ENCODE results near the gene SDR9C7. TPM values are rescaled to one million over a fixed set of nuclear protein-coding genes. Genes with fewer than 3 reads are reported as not detected.

Gene SDR9C7
- total RNA-seq, 4 donors from 2014 or later = not detected

DNA sequence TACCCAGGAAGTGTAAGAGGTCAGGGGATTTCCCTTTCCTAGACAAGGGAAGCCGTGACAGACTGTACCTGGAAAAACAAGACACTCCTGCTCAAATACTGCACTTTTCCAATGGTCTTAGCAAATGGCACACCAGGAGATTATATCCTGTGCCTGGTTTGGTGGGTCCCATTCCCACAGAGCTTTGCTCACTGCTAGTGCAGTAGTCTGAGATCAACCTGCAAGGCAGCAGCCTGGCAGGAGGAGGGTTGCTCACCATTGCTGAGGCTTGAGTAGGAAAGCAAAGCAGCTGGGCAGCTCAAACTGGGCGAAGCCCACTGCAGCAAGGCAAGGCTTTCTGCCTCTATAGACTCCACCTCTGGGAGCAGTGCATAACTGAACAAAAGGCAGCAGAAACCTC, 24.2 kb upstream of the SDR9C7 start:
- no CpG with 5 or more reads among the region's 2 CpGs for WGBS, 2 donors (ENCODE audit: low coverage in 1 of 2)
- no peaks in the 10 kb centered on the region for H3K4me1 ChIP-seq
- H3K36me3 ChIP-seq = no peaks in the 10 kb centered on the region
- no peak for ATAC-seq
- TF ChIP-seq, protein P1, sequence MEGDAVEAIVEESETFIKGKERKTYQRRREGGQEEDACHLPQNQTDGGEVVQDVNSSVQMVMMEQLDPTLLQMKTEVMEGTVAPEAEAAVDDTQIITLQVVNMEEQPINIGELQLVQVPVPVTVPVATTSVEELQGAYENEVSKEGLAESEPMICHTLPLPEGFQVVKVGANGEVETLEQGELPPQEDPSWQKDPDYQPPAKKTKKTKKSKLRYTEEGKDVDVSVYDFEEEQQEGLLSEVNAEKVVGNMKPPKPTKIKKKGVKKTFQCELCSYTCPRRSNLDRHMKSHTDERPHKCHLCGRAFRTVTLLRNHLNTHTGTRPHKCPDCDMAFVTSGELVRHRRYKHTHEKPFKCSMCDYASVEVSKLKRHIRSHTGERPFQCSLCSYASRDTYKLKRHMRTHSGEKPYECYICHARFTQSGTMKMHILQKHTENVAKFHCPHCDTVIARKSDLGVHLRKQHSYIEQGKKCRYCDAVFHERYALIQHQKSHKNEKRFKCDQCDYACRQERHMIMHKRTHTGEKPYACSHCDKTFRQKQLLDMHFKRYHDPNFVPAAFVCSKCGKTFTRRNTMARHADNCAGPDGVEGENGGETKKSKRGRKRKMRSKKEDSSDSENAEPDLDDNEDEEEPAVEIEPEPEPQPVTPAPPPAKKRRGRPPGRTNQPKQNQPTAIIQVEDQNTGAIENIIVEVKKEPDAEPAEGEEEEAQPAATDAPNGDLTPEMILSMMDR (IDR thresholded peaks at IDR 0.05) = no peak
- TF ChIP-seq POLR2A (IDR thresholded peaks at IDR 0.05) (no peak), EP300 (IDR thresholded peaks at IDR 0.05) (no peak), POLR2AphosphoS5 (IDR thresholded peaks at IDR 0.05) (no peak)
- H3K27ac ChIP-seq = no peak overlapping the region
- no peak overlapping the region for H3K4me3 ChIP-seq
- peaks cover 0 to 19% (median 0%) of the 10 kb centered on the region in 3 donors for H3K9me3 ChIP-seq
- H3K27me3 ChIP-seq = no peaks in the 10 kb centered on the region

DNA sequence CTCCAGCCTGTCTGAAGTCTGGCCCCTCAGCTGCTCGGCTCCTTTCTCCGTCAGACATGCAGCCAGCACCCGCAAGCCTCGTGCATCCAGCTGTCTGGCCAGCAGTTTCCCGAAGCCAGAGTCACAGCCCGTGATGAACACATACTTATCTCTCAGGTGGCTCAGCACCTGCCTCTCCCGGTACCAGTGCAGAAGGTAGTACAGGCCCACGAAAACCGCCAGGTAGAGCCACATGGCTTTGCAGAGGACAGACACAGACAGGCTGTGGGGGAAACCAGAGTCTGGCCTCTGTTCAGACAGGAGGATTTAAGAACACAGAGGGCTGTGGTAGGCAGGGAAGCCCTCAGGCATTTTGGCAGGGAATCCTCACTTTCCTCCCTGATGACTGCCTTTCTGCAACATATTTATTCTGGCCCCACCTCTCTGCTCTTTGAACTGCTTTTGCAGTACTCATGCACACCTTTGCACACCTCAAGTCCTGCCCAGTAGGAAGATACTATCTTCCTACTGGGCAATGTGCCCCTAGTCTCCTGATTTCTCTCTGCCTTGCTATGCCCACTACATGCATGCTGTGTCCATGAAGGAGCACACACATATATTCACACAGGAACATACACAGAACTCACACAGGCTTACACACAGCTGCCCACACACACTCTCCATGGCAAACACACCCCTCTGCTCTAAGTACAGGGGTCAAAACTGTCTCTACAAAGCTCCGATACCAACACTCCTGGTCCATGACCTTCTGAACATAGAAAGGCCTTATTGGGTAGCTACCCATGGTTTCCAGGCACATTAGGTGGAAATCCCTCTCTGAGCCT, 23.2 kb upstream of the SDR9C7 start, which contains the start of gene RDH16:
Gene RDH16 (minus strand): TSS at position 380 of the 824 bp plus-strand sequence. CDS start 146 bp downstream, at position 234.
- Histone ChIP-seq H3K4me3 (no peak within 1 kb of the TSS), H3K4me1 (no peaks in the 10 kb centered on the region), H3K36me3 (no peaks in the 10 kb centered on the region), H3K27me3 (no peaks in the 10 kb centered on the region), H3K27ac (no peak within 1 kb of the TSS), H3K9me3 (peaks cover 0 to 19% (median 0%) of the 10 kb centered on the region in 3 donors)
- WGBS, 2 donors (ENCODE audit: low coverage in 1 of 2) = 84 to 100% methylated on average over 2 to 6 of the region's 10 CpGs
- ATAC-seq = no peak
- TF ChIP-seq POLR2AphosphoS5 (IDR thresholded peaks at IDR 0.05) = no peak
- no peak for TF ChIP-seq EP300 (IDR thresholded peaks at IDR 0.05)
- no peak for TF ChIP-seq POLR2A (IDR thresholded peaks at IDR 0.05)
- TF ChIP-seq, protein P1 (IDR thresholded peaks at IDR 0.05) = no peak

DNA sequence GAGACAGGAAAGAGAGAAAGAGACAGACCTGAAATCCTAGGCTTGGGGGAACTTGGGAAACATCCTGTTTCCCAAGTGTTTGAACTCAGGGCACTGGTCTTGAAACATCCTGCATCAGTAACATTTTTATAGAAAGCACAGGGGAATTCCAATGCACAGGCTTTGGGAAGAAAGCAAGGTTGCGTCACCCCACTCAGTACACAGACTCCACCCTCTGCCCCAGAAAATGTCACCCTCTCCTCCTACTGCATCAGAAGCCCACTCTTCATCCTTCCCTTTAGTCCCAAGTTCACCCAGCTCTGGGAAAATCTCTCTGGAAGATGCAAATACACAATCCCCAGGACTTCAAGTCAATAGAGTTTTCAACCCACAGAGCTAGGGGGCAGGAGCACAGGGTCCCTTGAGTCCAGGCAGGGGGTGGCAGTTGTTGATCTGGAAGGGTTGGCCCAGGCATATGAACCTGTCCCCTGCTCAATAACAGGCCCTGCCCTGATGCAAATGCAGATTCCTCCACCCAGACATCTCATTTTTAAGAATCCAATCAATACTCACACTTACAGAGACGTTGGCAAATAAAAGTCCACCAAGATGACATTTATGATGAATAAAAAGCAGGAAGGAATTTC, 21.5 kb upstream of the SDR9C7 start:
- no peaks in the 10 kb centered on the region for H3K27me3 ChIP-seq
- TF ChIP-seq POLR2AphosphoS5 (IDR thresholded peaks at IDR 0.05) = no peak
- ATAC-seq = no peak
- no peak overlapping the region for H3K27ac ChIP-seq
- H3K4me1 ChIP-seq = no peaks in the 10 kb centered on the region
- H3K36me3 ChIP-seq = peaks cover 0 to 10% of the 10 kb centered on the region in 2 donors
- no peak overlapping the region for H3K4me3 ChIP-seq
- 67 to 100% methylated on average over 1 to 2 of the region's 2 CpGs for WGBS, 2 donors (ENCODE audit: low coverage in 1 of 2)
- H3K9me3 ChIP-seq = peaks cover 0 to 19% (median 0%) of the 10 kb centered on the region in 3 donors

GRCh38 chr12:56954958-56955355, 20.7 kb upstream of the SDR9C7 start:
- no peak for ATAC-seq
- Histone ChIP-seq H3K27ac (no peak overlapping the region), H3K4me1 (no peaks in the 10 kb centered on the region), H3K27me3 (no peaks in the 10 kb centered on the region), H3K36me3 (peaks cover 0 to 13% of the 10 kb centered on the region in 2 donors), H3K4me3 (no peak overlapping the region), H3K9me3 (peaks cover 0 to 19% (median 0%) of the 10 kb centered on the region in 3 donors)
- TF ChIP-seq, protein P1 (IDR thresholded peaks at IDR 0.05) = no peak
- no peak for TF ChIP-seq POLR2AphosphoS5 (IDR thresholded peaks at IDR 0.05)
- TF ChIP-seq EP300 (IDR thresholded peaks at IDR 0.05) = no peak
- TF ChIP-seq POLR2A (IDR thresholded peaks at IDR 0.05) = no peak
- 67% methylated on average over 3 of the region's 6 CpGs; no CpG with 5 or more reads in 1 of the 2 donors for WGBS, 2 donors (ENCODE audit: low coverage in 1 of 2)

GRCh38 chr12:56954057-56954957, 20.1 kb upstream of the SDR9C7 start:
- Histone ChIP-seq H3K36me3 (peaks cover 0 to 13% of the 10 kb centered on the region in 2 donors), H3K27me3 (no peaks in the 10 kb centered on the region), H3K4me1 (no peaks in the 10 kb centered on the region), H3K4me3 (no peak overlapping the region), H3K27ac (no peak overlapping the region), H3K9me3 (peaks cover 0 to 16% (median 0%) of the 10 kb centered on the region in 3 donors)
- TF ChIP-seq POLR2AphosphoS5 (IDR thresholded peaks at IDR 0.05) (no peak), POLR2A (IDR thresholded peaks at IDR 0.05) (no peak), EP300 (IDR thresholded peaks at IDR 0.05) (no peak)
- TF ChIP-seq, protein P1 (IDR thresholded peaks at IDR 0.05) = no peak
- WGBS, 2 donors (ENCODE audit: low coverage in 1 of 2) = 84% methylated on average over 4 of the region's 6 CpGs; no CpG with 5 or more reads in 1 of the 2 donors
- ATAC-seq = no peak

Measured in gastroesophageal sphincter (tissue), 4 donors.